ENCODE measurements around the gene GPR42.

The GPR42 gene

DNA sequence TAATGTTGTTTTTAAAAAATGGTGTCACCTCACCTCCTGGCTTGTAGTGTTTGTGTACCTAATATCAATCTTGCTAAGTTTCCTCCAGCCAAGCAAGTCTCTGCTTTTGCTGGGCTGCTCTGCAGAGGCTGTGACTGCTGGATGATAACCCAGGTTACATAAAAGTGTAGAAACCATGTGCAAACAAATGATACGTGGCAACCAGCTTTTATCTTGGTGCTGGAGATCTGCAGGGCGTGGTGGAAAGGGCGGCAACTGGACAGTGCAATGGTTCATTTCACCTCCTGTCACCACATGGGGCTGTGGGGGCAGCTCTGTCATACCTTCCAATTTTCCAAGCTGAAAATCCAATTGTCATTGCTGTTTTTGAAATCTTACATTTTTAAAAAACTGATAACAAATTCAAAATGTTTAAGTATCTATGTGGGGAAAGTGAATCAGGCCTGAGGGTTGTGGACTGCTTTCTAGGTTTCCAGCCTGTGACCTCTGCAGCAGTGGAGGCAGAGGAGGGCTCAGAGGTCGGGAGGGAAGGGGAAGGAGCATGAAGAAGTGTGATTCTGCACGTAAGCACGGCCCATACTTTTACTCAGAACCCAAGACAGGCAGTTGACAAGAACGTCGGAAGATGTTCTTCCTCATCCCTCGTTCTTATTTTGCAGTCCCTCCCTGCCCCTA lies 9.7 kb downstream of the GPR42 start:
- H3K36me3 ChIP-seq = no peaks in the 10 kb centered on the region
- H3K9me3 ChIP-seq (ENCODE audit: severe bottlenecking) = peaks cover 6% of the 10 kb centered on the region
- no peak for DNase-seq
- TF ChIP-seq, protein P1, sequence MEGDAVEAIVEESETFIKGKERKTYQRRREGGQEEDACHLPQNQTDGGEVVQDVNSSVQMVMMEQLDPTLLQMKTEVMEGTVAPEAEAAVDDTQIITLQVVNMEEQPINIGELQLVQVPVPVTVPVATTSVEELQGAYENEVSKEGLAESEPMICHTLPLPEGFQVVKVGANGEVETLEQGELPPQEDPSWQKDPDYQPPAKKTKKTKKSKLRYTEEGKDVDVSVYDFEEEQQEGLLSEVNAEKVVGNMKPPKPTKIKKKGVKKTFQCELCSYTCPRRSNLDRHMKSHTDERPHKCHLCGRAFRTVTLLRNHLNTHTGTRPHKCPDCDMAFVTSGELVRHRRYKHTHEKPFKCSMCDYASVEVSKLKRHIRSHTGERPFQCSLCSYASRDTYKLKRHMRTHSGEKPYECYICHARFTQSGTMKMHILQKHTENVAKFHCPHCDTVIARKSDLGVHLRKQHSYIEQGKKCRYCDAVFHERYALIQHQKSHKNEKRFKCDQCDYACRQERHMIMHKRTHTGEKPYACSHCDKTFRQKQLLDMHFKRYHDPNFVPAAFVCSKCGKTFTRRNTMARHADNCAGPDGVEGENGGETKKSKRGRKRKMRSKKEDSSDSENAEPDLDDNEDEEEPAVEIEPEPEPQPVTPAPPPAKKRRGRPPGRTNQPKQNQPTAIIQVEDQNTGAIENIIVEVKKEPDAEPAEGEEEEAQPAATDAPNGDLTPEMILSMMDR (IDR thresholded peaks at IDR 0.05; ENCODE audit: low read depth, low read length) = no peak
- no peaks in the 10 kb centered on the region for H3K27me3 ChIP-seq (ENCODE audit: insufficient read depth, low read depth, severe bottlenecking)
- no peak overlapping the region for H3K27ac ChIP-seq
- H3K4me3 ChIP-seq (ENCODE audit: low read depth, low read length) = no peak overlapping the region

DNA sequence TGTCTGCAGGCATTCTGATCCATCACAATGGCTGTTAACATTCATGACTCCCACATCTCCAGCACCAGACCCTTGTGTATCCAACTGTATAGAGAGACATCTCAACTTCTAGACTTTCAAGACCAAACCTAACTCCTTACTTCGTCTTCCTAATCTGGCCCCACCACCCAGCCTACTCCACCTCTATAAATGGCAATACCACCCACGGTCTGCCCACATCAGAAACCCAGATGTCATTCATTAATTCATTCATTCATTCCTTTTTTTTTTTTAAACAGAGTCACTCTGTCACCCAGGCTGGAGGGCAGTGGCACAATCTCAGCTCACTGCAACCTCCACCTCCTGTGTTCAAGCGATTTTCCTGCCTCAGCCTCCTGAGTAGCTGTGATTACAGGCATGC lies 10.4 kb downstream of the GPR42 start:
- peaks cover 11% of the 10 kb centered on the region for H3K9me3 ChIP-seq (ENCODE audit: severe bottlenecking)
- no peaks in the 10 kb centered on the region for H3K36me3 ChIP-seq
- no peaks in the 10 kb centered on the region for H3K27me3 ChIP-seq (ENCODE audit: insufficient read depth, low read depth, severe bottlenecking)
- H3K4me3 ChIP-seq (ENCODE audit: low read depth, low read length) = no peak overlapping the region
- DNase-seq = no peak
- TF ChIP-seq, protein P1 (IDR thresholded peaks at IDR 0.05; ENCODE audit: low read depth, low read length) = no peak
- H3K27ac ChIP-seq = no peak overlapping the region

DNA sequence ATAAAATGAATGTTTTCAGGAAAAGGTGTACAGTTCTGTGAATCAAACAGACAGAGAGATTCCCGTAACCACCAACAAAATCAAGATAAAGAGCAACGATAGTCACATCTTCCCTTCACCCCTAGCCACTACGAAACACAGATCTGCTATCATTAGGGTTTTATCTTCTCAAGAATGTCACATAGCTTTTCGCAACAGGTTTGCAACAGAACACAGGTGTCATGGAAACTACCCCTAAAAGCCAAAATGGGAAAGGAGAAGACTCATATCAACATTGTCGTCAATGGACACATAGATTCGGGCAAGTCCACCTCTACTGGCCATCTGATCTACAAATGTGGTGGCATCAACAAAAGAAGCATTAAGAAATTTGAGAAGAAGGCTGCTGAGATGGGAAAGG lies 11.1 kb downstream of the GPR42 start:
- DNase-seq = no peak
- no peak overlapping the region for H3K4me3 ChIP-seq (ENCODE audit: low read depth, low read length)
- peaks cover 12% of the 10 kb centered on the region for H3K9me3 ChIP-seq (ENCODE audit: severe bottlenecking)
- TF ChIP-seq, protein P1 (IDR thresholded peaks at IDR 0.05; ENCODE audit: low read depth, low read length) = no peak
- H3K27ac ChIP-seq = no peak overlapping the region
- no peaks in the 10 kb centered on the region for H3K36me3 ChIP-seq
- no peaks in the 10 kb centered on the region for H3K27me3 ChIP-seq (ENCODE audit: insufficient read depth, low read depth, severe bottlenecking)

DNA sequence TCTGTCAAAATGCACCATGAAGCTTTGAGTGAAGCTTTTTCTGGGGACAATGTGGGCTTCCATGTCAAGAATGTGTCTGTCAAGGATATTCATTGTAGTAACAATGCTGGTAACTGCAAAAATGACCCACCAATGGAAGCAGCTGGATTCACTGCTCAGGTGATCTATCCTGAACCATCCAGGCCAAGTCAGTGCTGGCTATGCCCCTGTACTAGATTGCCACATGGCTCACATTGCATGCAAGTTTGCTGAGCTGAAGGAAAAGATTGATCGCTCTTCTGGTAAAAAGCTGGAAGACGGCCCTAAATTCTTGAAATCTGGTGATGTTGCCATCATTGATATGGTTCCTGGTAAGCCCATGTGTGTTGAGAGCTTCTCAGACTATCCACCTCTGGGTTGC lies 12.7 kb downstream of the GPR42 start:
- no peaks in the 10 kb centered on the region for H3K27me3 ChIP-seq (ENCODE audit: insufficient read depth, low read depth, severe bottlenecking)
- H3K36me3 ChIP-seq = no peaks in the 10 kb centered on the region
- peaks cover 12% of the 10 kb centered on the region for H3K9me3 ChIP-seq (ENCODE audit: severe bottlenecking)
- TF ChIP-seq, protein P1 (IDR thresholded peaks at IDR 0.05; ENCODE audit: low read depth, low read length) = no peak
- H3K4me3 ChIP-seq (ENCODE audit: low read depth, low read length) = no peak overlapping the region
- H3K27ac ChIP-seq = no peak overlapping the region
- no peak for DNase-seq

DNA sequence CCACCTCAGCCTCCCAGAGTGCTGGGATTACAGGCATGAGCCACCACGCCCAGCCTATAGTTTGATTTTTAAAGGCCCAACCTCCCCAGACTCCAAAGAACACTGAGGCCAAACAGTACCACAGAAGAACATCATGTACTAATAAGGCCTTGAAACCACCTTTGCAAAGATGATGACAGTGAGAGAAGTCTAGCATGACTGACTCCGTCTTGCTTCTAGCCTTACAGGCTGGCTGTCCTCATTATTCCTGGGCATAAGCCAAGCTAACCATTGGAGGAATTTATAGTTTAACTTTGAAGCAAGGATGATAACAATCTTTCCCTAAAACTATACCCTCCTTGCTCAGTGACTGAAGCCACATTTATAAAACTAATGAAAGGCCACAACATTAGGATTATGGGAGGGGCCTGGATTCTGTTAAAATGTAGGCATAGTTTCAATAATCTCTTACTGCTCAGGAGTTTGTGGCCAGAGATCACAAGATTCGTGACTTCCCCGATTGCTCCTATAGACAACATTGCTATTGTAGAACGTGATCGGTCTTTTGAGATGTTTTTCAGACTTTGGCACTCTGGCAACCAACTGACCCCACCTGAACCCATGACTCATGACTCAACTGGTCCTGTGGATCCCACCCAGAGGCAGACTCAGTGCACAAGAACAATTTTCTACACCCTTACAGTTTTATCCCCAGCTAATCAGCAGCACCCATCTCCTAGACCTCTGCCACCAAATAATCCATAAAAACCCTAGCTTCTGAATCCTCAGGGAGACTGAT lies 17.6 kb downstream of the GPR42 start:
- TF ChIP-seq, protein P1 (IDR thresholded peaks at IDR 0.05; ENCODE audit: low read depth, low read length) = no peak
- Histone ChIP-seq H3K36me3 (no peaks in the 10 kb centered on the region), H3K27ac (no peak overlapping the region), H3K27me3 (ENCODE audit: insufficient read depth, low read depth, severe bottlenecking) (no peaks in the 10 kb centered on the region), H3K9me3 (ENCODE audit: severe bottlenecking) (peaks cover 12% of the 10 kb centered on the region), H3K4me3 (ENCODE audit: low read depth, low read length) (no peak overlapping the region)
- DNase-seq = no peak

Measured in WERI-Rb-1 (cell line).